GM12864 (cell line): ENCODE results near the gene TMTC1.
"Not testable (repeated sequence)": the region's sequence is repeated elsewhere in the genome, so short reads cannot be mapped to it uniquely, and the experiment has no call there.

ENCODE experiments used
- DNase-seq: peaks from one replicate; pipeline ENCODE4 v3.0.0-alpha.2; 2011; ENCODE audit warnings: low read depth
- H3K4me3 ChIP-seq: 2 replicates; pipeline ENCODE4 v1.5.1; 2011; ENCODE audit warnings: mild to moderate bottlenecking, low read depth, low read length, control low read depth
- CTCF ChIP-seq: IDR thresholded peaks from 2 replicates; pipeline ENCODE4 v1.5.1; 2011; ENCODE audit warnings: low read depth, mild to moderate bottlenecking, moderate library complexity, low read length, control low read depth, inconsistent platforms; ENCODE audit errors: missing control alignments

TMTC1 gene

GRCh38 chr12:29562110-29562804 lies 221.5 kb downstream of the TMTC1 start:
- H3K4me3 ChIP-seq: no peak overlapping the region
- no peak for TF ChIP-seq CTCF
- no peak for DNase-seq

- DNase-seq: no peak
- no peak overlapping the region for H3K4me3 ChIP-seq
- no peak for TF ChIP-seq CTCF
Measured at GRCh38 chr12:29561664-29562071, 222.1 kb downstream of the TMTC1 start.

GRCh38 chr12:29559198-29559597 lies 224.5 kb downstream of the TMTC1 start:
- no peak for DNase-seq
- no peak for TF ChIP-seq CTCF
- H3K4me3 ChIP-seq: no peak overlapping the region

- TF ChIP-seq CTCF: no peak
- DNase-seq: no peak
- no peak overlapping the region for H3K4me3 ChIP-seq
Measured at GRCh38 chr12:29556363-29556762, 227.4 kb downstream of the TMTC1 start.

- not testable (repeated sequence) for DNase-seq, H3K4me3 ChIP-seq
Measured at GRCh38 chr12:29555451-29555850, 228.3 kb downstream of the TMTC1 start.

GRCh38 chr12:29552994-29553748 lies 230.6 kb downstream of the TMTC1 start:
- H3K4me3 ChIP-seq: no peak overlapping the region
- DNase-seq: no peak
- TF ChIP-seq CTCF: no peak

GRCh38 chr12:29552324-29552927 lies 231.3 kb downstream of the TMTC1 start:
- H3K4me3 ChIP-seq: no peak overlapping the region
- peak; percentile 78 for TF ChIP-seq CTCF
- DNase-seq: peak; percentile 8
